Activated naive CD4-positive, alpha-beta T cell treated with anti-CD3 and anti-CD28 coated beads, Interleukin-2, amount 10 ng/mL, durations not matched to agents 7 days and 5 days (primary cell): ENCODE results near the gene PIGH.
A peak's percentile ranks its signal among the peaks of the same experiment; 100 is the strongest.

ENCODE experiments used
- CTCF ChIA-PET: fragments of 350-600 bp; sonication (Branson Sonifier 250); formaldehyde crosslinking; loops from one replicate; lab custom pipeline; 2021; ENCODE audit warnings: antibody characterized with exemption; lab: Charles Lee
- DNase-seq: peaks from one replicate; pipeline ENCODE4 v3.0.0-alpha.2; 2020
- H3K27ac Mint-ChIP-seq: one replicate; pipeline ENCODE4 v1.8.0; 2021; ENCODE audit warnings: mild to moderate bottlenecking, moderate library complexity, mixed read lengths
- H3K27me3 Mint-ChIP-seq: one replicate; pipeline ENCODE4 v1.8.0; 2021; ENCODE audit warnings: mild to moderate bottlenecking, mixed read lengths
- H3K36me3 Mint-ChIP-seq: one replicate; pipeline ENCODE4 v1.8.0; 2021; ENCODE audit warnings: mixed read lengths
- H3K4me1 Mint-ChIP-seq: one replicate; pipeline ENCODE4 v1.8.0; 2021; ENCODE audit warnings: mixed read lengths
- H3K4me3 Mint-ChIP-seq: one replicate; pipeline ENCODE4 v1.8.0; 2021; ENCODE audit warnings: mild to moderate bottlenecking, moderate library complexity, mixed read lengths
- H3K9me3 Mint-ChIP-seq: one replicate; pipeline ENCODE4 v1.8.0; 2021; ENCODE audit warnings: mixed read lengths

PIGH gene, protein sequence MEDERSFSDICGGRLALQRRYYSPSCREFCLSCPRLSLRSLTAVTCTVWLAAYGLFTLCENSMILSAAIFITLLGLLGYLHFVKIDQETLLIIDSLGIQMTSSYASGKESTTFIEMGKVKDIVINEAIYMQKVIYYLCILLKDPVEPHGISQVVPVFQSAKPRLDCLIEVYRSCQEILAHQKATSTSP

DNA sequence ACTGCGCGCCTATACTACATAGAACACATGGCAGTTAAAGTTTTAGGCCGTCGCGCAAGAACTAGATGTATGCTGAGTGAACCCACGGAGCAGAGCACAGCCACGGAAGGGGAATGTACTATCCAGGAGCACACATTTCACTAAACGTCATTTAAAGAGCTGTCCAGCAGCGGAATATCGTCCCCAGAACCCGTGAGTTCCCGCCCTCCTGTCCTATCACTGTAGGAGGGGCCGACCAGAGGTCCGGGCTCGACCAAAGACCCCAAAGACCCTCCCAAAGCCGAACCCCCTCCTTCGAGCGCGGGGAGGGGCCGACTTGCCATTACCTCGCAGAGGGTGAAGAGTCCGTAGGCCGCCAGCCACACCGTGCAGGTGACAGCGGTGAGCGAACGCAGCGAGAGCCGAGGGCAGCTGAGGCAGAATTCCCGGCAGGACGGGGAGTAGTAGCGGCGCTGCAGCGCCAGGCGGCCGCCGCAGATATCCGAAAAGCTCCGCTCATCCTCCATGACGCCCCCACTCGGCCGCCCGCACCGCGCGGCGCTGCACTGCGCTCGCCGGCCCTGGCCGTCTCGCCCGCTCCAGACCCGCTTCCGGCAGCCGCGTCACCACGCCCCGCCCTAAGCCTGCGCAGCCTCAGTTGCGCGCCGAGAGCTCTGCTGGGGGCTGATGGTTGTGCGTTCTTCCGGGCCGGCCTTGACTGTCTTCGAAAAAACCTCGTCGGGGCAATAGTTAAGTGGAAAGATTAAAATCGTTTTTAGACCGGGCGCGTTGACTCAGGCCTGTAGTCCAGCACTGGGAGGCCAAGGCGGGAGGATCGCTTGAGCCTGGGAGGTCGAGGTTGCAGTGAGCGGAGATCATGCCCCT lies at the start of gene PIGH:
Gene PIGH (minus strand): TSS at position 571 of the 864 bp plus-strand sequence. CDS start 65 bp downstream, at position 506.
- peak; percentile 95 for DNase-seq
- Mint-ChIP-seq H3K36me3 (peaks cover 14% of the 10 kb centered on the region), H3K9me3 (peaks cover 4% of the 10 kb centered on the region), H3K4me3 (peak within 1 kb of the TSS; percentile 94), H3K27ac (peak within 1 kb of the TSS; percentile 87), H3K4me1 (peaks cover 41% of the 10 kb centered on the region), H3K27me3 (peaks cover 17% of the 10 kb centered on the region)
- CTCF ChIA-PET, result interaction anchor here (0.5 to 2.7 kb wide), 15 partner anchors 10 to 194 kb away, joined by 3 to 15 read pairs (median 5); partner anchors contain the start of genes ARG2 and RDH11

DNA sequence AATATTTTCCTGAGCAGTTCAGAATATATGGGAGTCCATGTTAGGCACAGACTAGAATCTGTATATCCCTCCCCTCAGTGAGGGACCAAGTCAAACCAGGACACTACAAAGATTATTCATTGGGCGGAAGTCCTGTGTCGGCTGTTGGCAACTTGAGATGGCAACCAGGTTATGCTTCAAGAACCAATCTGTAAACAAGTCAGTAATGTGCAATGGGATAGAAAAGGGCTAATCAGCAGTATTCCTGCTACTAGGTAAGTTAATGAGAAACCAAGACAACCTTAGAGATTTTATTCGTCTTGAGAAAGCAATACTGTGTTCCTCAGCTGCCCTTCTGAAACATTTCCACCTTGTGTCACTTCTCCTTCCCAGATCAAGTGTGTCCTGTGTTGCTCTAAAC lies 46.1 kb upstream of the PIGH start:
- CTCF ChIA-PET, result no interaction called here
- H3K4me3 Mint-ChIP-seq, result no peak overlapping the region
- H3K27ac Mint-ChIP-seq, result no peak overlapping the region
- no peaks in the 10 kb centered on the region for H3K27me3 Mint-ChIP-seq
- no peaks in the 10 kb centered on the region for H3K9me3 Mint-ChIP-seq
- DNase-seq, result no peak
- H3K4me1 Mint-ChIP-seq, result peaks cover 4% of the 10 kb centered on the region
- H3K36me3 Mint-ChIP-seq, result peaks cover 32% of the 10 kb centered on the region

DNA sequence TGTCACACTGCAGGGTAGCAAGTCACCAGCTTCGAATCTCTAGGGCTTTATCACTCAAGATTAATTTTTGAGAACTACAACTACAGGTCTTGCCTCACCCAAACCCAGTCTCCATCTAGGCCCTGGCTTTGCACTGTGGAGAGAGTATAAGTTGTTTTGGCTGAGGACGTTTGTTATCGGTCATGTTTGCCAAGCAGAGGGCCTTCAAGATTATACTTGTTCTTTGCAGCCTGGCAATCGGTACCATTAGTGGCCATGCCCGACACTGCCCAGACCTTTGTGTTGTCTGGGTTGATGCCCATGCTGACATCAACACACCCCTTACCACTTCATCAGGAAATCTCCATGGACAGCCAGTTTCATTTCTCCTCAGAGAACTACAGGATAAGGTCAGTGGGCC lies 45.3 kb upstream of the PIGH start:
- Mint-ChIP-seq H3K27me3 (no peaks in the 10 kb centered on the region), H3K4me1 (peaks cover 4% of the 10 kb centered on the region), H3K9me3 (no peaks in the 10 kb centered on the region), H3K4me3 (no peak overlapping the region), H3K27ac (no peak overlapping the region), H3K36me3 (peaks cover 25% of the 10 kb centered on the region)
- no peak for DNase-seq
- CTCF ChIA-PET, result interaction anchor here (1.4 kb wide), 1 partner anchor 22 kb away, joined by 3 read pairs; no protein-coding TSS in a partner anchor

DNA sequence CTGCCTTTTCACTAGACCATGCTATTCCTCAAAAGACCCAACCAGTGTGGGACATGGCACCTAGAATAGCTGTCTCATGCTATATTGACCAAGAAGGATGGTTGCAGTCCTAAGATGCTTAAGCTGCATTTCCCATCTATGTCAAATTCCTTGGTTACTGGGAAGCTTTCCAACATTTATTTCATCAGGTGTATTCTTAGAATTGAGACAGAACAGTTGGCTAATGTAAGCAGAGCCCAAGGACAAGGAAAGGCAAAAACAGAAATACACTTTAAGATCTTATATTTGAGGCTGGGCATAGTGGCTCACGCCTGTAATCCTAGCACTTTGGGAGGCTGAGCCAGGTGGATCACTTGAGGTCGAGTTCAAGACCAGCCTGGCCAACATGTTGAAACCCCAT lies 44.4 kb upstream of the PIGH start:
- Mint-ChIP-seq H3K27me3 (no peaks in the 10 kb centered on the region), H3K4me1 (peaks cover 4% of the 10 kb centered on the region), H3K36me3 (peaks cover 18% of the 10 kb centered on the region), H3K4me3 (no peak overlapping the region), H3K27ac (no peak overlapping the region), H3K9me3 (no peaks in the 10 kb centered on the region)
- DNase-seq, result no peak
- CTCF ChIA-PET, result interaction anchor here (1.1 to 1.4 kb wide), 2 partner anchors 23 to 26 kb away, joined by 3 to 4 read pairs; no protein-coding TSS in a partner anchor

DNA sequence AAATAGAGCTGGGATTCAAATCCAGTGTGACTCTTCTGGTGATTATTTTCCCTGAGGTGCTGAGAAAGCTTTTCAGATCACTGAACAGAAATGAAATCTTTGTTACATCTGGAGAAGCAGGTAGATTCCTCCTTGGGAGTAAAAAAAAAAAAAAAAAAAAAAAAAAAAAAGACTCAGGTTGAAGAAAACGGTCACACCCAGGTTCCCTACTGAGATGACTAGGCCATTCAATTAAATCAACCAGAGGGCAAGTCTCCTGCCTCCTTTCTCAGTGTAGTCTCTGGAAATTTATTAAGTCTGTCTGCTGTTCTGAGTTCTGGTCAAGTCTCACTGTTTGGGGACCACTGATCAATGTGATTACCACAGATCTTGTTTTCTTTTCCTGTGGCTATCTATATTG lies 43.6 kb upstream of the PIGH start:
- no peaks in the 10 kb centered on the region for H3K9me3 Mint-ChIP-seq
- H3K4me1 Mint-ChIP-seq, result peaks cover 4% of the 10 kb centered on the region
- H3K4me3 Mint-ChIP-seq, result no peak overlapping the region
- DNase-seq, result no peak
- H3K36me3 Mint-ChIP-seq, result peaks cover 14% of the 10 kb centered on the region
- H3K27me3 Mint-ChIP-seq, result no peaks in the 10 kb centered on the region
- no peak overlapping the region for H3K27ac Mint-ChIP-seq
- CTCF ChIA-PET, result interaction anchor here (0.7 to 1.1 kb wide), 2 partner anchors 25 to 59 kb away, joined by 4 read pairs; no protein-coding TSS in a partner anchor

DNA sequence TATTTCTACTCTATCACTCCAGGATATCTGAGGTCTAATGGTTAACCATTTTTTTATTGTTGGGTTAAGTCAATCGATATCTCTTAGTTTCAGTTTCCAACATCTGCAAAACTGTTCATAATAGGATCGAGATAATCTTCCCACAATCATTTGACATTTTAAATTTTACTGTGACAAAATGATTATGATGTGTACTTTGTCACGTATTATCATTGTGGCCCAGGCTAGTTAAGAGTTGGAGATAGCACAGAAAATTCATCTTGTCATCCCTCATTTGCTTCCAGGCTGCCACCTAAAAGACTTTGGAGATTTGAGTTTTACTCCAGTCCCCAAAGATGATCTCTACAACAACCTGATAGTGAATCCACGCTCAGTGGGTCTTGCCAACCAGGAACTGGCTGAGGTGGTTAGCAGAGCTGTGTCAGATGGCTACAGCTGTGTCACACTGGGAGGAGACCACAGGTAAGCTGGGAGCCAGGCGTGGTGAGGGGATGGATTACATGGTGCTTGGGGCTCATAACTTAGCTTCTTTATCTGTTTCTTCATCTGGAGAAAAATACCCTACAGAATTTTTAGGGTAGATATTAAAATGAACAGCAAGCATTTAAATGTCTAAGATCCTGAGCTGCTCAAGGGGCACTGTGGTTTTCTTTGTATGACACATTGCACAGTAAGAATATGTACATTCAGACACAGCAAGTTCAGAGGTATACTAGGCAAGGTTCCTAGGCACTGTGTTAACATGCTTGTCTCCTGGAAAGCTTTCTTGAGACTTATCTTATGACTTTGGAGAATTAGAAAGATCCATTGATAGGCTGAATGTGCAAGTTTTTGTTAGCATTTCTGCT lies 42.1 kb upstream of the PIGH start:
- Mint-ChIP-seq H3K27me3 (no peaks in the 10 kb centered on the region), H3K27ac (no peak overlapping the region), H3K36me3 (peaks cover 10% of the 10 kb centered on the region), H3K4me3 (no peak overlapping the region), H3K4me1 (peaks cover 4% of the 10 kb centered on the region), H3K9me3 (no peaks in the 10 kb centered on the region)
- DNase-seq, result no peak
- CTCF ChIA-PET, result interaction anchor here (1.1 to 1.3 kb wide), 4 partner anchors 11 to 62 kb away, joined by 3 read pairs; no protein-coding TSS in a partner anchor

DNA sequence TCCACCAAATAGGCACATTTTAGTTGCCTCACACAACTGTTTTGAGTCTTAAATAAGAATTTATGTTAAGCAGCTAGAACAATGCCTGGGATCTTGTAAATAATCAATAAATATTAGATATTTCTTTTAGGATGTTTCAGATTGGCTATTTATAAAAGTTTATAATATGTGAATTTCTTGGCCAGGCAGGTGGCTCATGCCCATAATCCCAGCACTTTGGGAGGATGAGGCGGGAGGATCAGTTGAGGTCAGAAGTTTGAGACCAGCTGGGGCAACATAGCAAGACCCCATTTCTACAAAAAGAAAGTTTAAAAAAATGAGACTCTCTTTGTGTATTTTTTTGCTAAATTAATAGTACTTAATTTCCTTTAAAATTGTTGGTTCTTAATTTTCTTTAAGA lies 41.4 kb upstream of the PIGH start:
- H3K27ac Mint-ChIP-seq, result no peak overlapping the region
- peaks cover 4% of the 10 kb centered on the region for H3K4me1 Mint-ChIP-seq
- H3K36me3 Mint-ChIP-seq, result peaks cover 7% of the 10 kb centered on the region
- DNase-seq, result no peak
- no peak overlapping the region for H3K4me3 Mint-ChIP-seq
- H3K9me3 Mint-ChIP-seq, result no peaks in the 10 kb centered on the region
- CTCF ChIA-PET, result interaction anchor here (1.2 to 1.3 kb wide), 3 partner anchors 12 to 22 kb away, joined by 3 read pairs; no protein-coding TSS in a partner anchor
- H3K27me3 Mint-ChIP-seq, result no peaks in the 10 kb centered on the region

DNA sequence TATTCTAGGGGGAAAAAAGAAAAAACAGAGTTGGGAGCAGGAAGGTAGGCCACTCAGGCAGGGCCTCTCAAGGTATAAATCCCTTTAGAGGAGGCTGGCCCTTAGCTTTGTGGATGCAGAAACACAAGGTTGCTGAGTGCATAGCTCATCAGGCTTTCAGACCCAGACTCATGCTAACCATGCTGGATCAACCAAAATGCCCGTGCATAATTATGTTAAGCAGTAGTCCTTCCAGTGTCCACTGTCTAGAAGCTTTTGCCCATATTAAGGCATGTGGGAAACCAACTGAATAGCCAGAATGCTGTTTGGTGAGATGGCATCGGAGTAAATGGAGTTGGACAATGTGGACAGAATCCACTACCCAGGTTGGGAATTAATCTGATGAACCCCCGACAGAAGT lies 38.6 kb upstream of the PIGH start:
- no peaks in the 10 kb centered on the region for H3K27me3 Mint-ChIP-seq
- CTCF ChIA-PET, result no interaction called here
- H3K27ac Mint-ChIP-seq, result no peak overlapping the region
- H3K4me3 Mint-ChIP-seq, result no peak overlapping the region
- DNase-seq, result no peak
- H3K36me3 Mint-ChIP-seq, result peaks cover 5% of the 10 kb centered on the region
- no peaks in the 10 kb centered on the region for H3K9me3 Mint-ChIP-seq
- H3K4me1 Mint-ChIP-seq, result peaks cover 4% of the 10 kb centered on the region

DNA sequence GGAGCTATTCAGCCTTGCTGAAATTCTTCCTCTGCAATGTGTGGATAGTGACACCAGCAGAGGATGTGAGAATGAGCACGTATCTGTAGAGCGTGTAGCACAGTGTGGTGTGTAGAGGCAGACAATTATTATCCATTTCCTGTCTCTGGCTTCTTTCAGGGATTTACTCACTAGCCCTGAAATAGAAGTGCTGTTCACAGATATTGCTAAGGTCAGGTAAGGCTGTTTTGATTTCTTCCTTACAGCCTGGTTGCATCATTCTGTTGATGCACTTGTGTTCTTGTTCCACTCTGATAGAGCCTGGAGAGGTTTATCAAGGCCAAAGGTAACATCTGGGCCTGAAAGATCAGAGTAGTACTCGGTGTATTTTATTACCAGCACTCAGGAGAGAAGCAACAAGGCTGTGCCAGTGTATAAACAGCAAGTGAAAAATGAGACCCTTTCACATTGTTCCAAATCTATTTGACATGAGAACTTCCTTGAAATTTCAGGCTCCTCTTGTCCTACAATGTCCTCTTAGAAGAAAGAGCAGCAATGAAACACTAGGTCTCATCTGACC lies 36.4 kb upstream of the PIGH start:
- CTCF ChIA-PET, result interaction anchor here (1.3 kb wide), 1 partner anchor 18 kb away, joined by 4 read pairs; no protein-coding TSS in a partner anchor
- no peaks in the 10 kb centered on the region for H3K9me3 Mint-ChIP-seq
- no peaks in the 10 kb centered on the region for H3K27me3 Mint-ChIP-seq
- no peaks in the 10 kb centered on the region for H3K4me1 Mint-ChIP-seq
- no peak for DNase-seq
- no peaks in the 10 kb centered on the region for H3K36me3 Mint-ChIP-seq
- no peak overlapping the region for H3K27ac Mint-ChIP-seq
- H3K4me3 Mint-ChIP-seq, result no peak overlapping the region

DNA sequence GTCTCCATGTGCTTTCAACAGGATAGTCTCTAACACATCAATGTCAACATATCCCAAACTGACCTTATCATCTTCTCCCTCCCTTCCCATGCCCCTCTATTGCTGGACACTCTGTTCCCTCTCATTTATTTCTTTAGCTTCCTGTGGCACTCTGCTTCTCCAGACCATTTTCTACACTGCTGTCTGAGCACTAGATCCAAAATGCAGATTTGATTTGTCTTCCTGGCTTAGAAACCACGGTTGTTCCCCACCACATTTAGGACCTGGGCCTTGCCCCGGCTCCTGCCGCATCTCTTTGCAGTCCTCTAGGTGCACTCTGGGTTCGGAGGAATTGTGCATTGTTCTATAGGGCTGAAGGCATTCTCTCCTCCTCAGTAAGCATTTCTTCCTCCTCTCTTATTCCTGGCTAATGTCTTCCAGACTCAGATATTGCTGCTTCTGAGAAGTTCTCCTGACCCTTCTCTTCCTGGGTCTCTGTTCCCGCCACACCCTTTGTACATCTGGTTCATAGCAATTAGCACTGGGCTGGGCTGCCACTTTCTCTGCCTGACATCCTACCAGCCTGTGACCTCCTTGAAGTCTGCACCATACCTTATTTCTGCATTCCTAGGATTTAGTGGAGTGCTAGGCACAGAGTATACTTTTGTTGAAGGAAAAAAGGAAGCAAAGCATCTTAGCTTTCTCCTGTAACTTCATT lies 33.5 kb upstream of the PIGH start:
- no peak overlapping the region for H3K4me3 Mint-ChIP-seq
- no peaks in the 10 kb centered on the region for H3K27me3 Mint-ChIP-seq
- no peaks in the 10 kb centered on the region for H3K9me3 Mint-ChIP-seq
- CTCF ChIA-PET, result interaction anchor here (1.3 kb wide), 1 partner anchor 34 kb away, joined by 3 read pairs; no protein-coding TSS in a partner anchor
- no peaks in the 10 kb centered on the region for H3K36me3 Mint-ChIP-seq
- H3K27ac Mint-ChIP-seq, result no peak overlapping the region
- no peaks in the 10 kb centered on the region for H3K4me1 Mint-ChIP-seq
- DNase-seq, result no peak

DNA sequence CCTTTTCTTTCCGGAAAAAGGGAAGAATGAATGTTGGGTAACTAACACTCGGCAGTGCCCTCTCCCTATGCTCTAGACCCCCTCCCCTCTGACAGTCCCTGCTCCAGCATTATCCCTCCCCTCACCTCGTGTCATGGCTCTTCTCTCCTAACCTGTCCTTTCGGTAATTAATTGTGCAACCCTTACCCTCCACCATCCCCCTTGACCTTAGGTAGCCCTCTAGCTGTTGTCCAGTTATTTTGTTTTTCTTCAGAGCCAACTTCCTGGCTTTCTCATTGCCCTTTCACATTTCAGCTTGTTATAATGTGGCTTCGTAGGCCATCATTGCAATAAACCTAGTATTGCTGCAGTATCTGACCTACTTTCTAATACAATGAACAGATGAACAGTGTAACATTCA lies 30.9 kb upstream of the PIGH start:
- CTCF ChIA-PET, result interaction anchor here (0.6 to 1.8 kb wide), 3 partner anchors 10 to 211 kb away, joined by 3 to 6 read pairs (median 5); no protein-coding TSS in a partner anchor
- Mint-ChIP-seq H3K4me3 (no peak overlapping the region), H3K36me3 (no peaks in the 10 kb centered on the region), H3K27ac (no peak overlapping the region), H3K27me3 (no peaks in the 10 kb centered on the region), H3K4me1 (no peaks in the 10 kb centered on the region), H3K9me3 (no peaks in the 10 kb centered on the region)
- no peak for DNase-seq

DNA sequence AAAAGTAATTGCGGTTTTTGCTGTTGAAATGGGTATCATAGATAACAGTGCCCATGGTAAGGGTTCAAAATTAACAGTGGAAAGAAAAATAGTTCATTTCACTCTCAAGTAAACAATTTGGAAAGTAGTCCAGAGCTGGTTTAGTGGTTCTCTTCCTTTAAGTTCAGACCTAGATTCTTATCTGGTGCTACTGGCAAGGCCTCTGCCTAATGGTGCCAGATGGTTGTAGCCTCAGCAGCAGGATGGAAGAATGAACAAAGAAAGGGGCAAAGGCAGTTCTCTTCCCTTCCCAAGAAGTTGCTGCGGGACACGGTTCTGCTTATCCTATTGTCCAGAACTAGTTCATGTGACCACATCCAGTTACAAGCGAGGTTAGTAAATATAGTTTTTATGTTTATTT lies 30.1 kb upstream of the PIGH start:
- Mint-ChIP-seq H3K36me3 (no peaks in the 10 kb centered on the region), H3K27me3 (no peaks in the 10 kb centered on the region), H3K4me3 (no peak overlapping the region), H3K27ac (no peak overlapping the region), H3K4me1 (no peaks in the 10 kb centered on the region), H3K9me3 (no peaks in the 10 kb centered on the region)
- DNase-seq, result no peak
- CTCF ChIA-PET, result interaction anchor here (1.8 kb wide), 1 partner anchor 10 kb away, joined by 5 read pairs; no protein-coding TSS in a partner anchor

DNA sequence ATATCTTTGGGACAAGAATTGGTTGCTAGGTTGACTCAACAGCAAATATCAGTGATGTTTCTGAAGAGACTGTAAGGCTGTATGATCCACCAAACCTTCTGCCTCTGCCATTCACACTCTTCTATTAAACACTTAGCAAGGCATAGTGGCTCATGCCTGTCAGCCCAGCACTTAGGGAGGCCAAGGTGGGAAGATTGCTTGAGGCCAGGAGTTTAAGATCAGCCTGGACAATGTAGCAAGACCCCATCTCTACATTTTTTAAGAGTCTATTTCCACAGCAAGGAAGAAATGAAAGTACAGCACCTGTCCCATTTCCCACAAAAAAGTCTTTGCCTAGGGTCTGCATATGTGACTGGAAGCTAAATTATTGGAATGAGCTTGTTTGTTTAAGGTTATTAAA lies 27.5 kb upstream of the PIGH start:
- Mint-ChIP-seq H3K9me3 (no peaks in the 10 kb centered on the region), H3K27ac (no peak overlapping the region), H3K36me3 (no peaks in the 10 kb centered on the region), H3K4me3 (no peak overlapping the region), H3K27me3 (no peaks in the 10 kb centered on the region), H3K4me1 (peaks cover 9% of the 10 kb centered on the region)
- DNase-seq, result no peak
- CTCF ChIA-PET, result interaction anchor here (0.5 to 1.6 kb wide), 4 partner anchors 9 to 77 kb away, joined by 3 to 5 read pairs (median 4); no protein-coding TSS in a partner anchor
